ENCODE measurements around the gene EVI5.

- TF ChIP-seq CTCF (IDR thresholded peaks at IDR 0.05) (no peak), POLR2A (IDR thresholded peaks at IDR 0.05) (no peak)
Measured at GRCh38 chr1:92707709-92708108, 77.2 kb downstream of the EVI5 start.

All from body of pancreas (tissue), 4 donors.